Thymus (tissue), 14 donors: ENCODE measurements around the gene RANBP3L. TPM values are rescaled to one million over a fixed set of nuclear protein-coding genes. Genes with fewer than 3 reads are reported as not detected.
"Not testable (repeated sequence)": the region's sequence is repeated elsewhere in the genome, so short reads cannot be mapped to it uniquely, and the experiment has no call there.

Experiments
- DNase-seq, 9 donors: peaks; one replicate each; pipeline ENCODE4 v3.0.0-alpha.2; 2013; ENCODE audit warnings: low spot score in 9 of 9, low read depth in 6 of 9, missing footprints in 1 of 9
- H3K27ac ChIP-seq, 2 donors: one replicate each; pipeline ENCODE4 v1.5.1; 2013; ENCODE audit warnings: control low read depth in 1 of 2, low read depth in 1 of 2, low read length in 1 of 2, mild to moderate bottlenecking in 1 of 2, moderate library complexity in 1 of 2
- H3K27me3 ChIP-seq, 2 donors: one replicate each; pipeline ENCODE4 v1.5.1; 2013; ENCODE audit warnings: low read length in 1 of 2; ENCODE audit not compliant: control insufficient read depth in 2 of 2, insufficient read depth in 1 of 2
- H3K36me3 ChIP-seq, 2 donors: one replicate each; pipeline ENCODE4 v1.5.1; 2013; ENCODE audit warnings: low read length in 1 of 2, mild to moderate bottlenecking in 1 of 2, moderate library complexity in 1 of 2; ENCODE audit not compliant: control insufficient read depth in 2 of 2, insufficient read depth in 2 of 2
- H3K4me1 ChIP-seq, 2 donors: one replicate each; pipeline ENCODE4 v1.5.1; 2013; ENCODE audit warnings: low read length in 2 of 2; ENCODE audit not compliant: control insufficient read depth in 2 of 2, insufficient read depth in 2 of 2
- H3K4me3 ChIP-seq, 2 donors: one replicate each; pipeline ENCODE4 v1.5.1; 2013; ENCODE audit warnings: low read length in 2 of 2, control low read depth in 1 of 2, mild to moderate bottlenecking in 1 of 2
- H3K9me3 ChIP-seq, 2 donors: one replicate each; pipeline ENCODE4 v1.5.1; 2013; ENCODE audit warnings: low read length in 1 of 2, mild to moderate bottlenecking in 1 of 2; ENCODE audit not compliant: control insufficient read depth in 2 of 2, insufficient read depth in 1 of 2
- WGBS: extraction: QIAGEN DNeasy Blood & Tissue Kit; methylation state at CpG from one replicate; pipeline ENCODE4 v1.1.7; 2013; 5-methylcytosine and 5-hydroxymethylcytosine counted together
- long read RNA-seq, 10 donors: transcript quantifications; one replicate each; lab custom pipeline, GENCODE V29; 2026
- polyA plus RNA-seq: library from polyadenylated mRNA; stranded (reverse); fragments of 200-250 nt; gene quantifications from one replicate; pipeline ENCODE4 v1.2.3, GENCODE V29; 2013
- total RNA-seq: library from RNA; stranded (reverse); fragments of 120-200 nt; gene quantifications from one replicate; pipeline ENCODE4 v1.2.4, GENCODE V29; 2013
- donor health status: healthy.

Gene RANBP3L
- total RNA-seq = 0.14 TPM
- 0.41 TPM for polyA plus RNA-seq
- long read RNA-seq, donor 1 = 0 reads
- long read RNA-seq, donor 2 = 0 reads
- long read RNA-seq, donor 3 = 0 reads
- long read RNA-seq, donor 4 = 0 reads
- long read RNA-seq, donor 5 = 0 reads
- long read RNA-seq, donor 6 = 0 reads
- long read RNA-seq, donor 7 = 0 reads
- long read RNA-seq, donor 8 = 0 reads
- long read RNA-seq, donor 9 = 0 reads
- long read RNA-seq, donor 10 = 0 reads

GRCh38 chr5:36301858-36302603 lies at the start of gene RANBP3L:
TSS of gene RANBP3L (minus strand) at chr5:36301902. CDS start at chr5:36301416, 486 bp downstream.
- H3K4me1 ChIP-seq = no peaks in the 10 kb centered on the region
- H3K27ac ChIP-seq = peak within 1 kb of the TSS in 1 of 2 donors; percentile 27
- H3K9me3 ChIP-seq = no peaks in the 10 kb centered on the region
- no peaks in the 10 kb centered on the region for H3K36me3 ChIP-seq
- H3K4me3 ChIP-seq = no peak within 1 kb of the TSS
- no peaks in the 10 kb centered on the region for H3K27me3 ChIP-seq
- WGBS = 50% methylated on average over 5 of the region's 5 CpGs
- DNase-seq = peak in 8 of 9 donors; percentile 3 to 62 (median 16)

GRCh38 chr5:36346896-36347690 lies 45.4 kb upstream of the RANBP3L start:
- Histone ChIP-seq H3K36me3 (no peaks in the 10 kb centered on the region), H3K27me3 (no peaks in the 10 kb centered on the region), H3K4me3 (no peak overlapping the region), H3K27ac (no peak overlapping the region), H3K4me1 (no peaks in the 10 kb centered on the region), H3K9me3 (no peaks in the 10 kb centered on the region)
- no peak for DNase-seq
- WGBS = 93% methylated on average over 5 of the region's 5 CpGs

GRCh38 chr5:36344899-36345298 lies 43.2 kb upstream of the RANBP3L start:
- Histone ChIP-seq H3K4me1 (no peaks in the 10 kb centered on the region), H3K9me3 (no peaks in the 10 kb centered on the region), H3K27me3 (no peaks in the 10 kb centered on the region), H3K27ac (no peak overlapping the region), H3K4me3 (no peak overlapping the region), H3K36me3 (no peaks in the 10 kb centered on the region)
- 99% methylated on average over 2 of the region's 2 CpGs for WGBS
- no peak for DNase-seq

GRCh38 chr5:36341720-36342119 lies 40.0 kb upstream of the RANBP3L start:
- not testable (repeated sequence) for H3K27me3 ChIP-seq, H3K4me1 ChIP-seq, H3K36me3 ChIP-seq, DNase-seq, H3K27ac ChIP-seq, H3K9me3 ChIP-seq, H3K4me3 ChIP-seq
- 83% methylated on average over 4 of the region's 4 CpGs for WGBS

- no peaks in the 10 kb centered on the region for H3K36me3 ChIP-seq
Measured at GRCh38 chr5:36337597-36337996, 35.9 kb upstream of the RANBP3L start.

GRCh38 chr5:36334315-36334714 lies 32.6 kb upstream of the RANBP3L start:
- Histone ChIP-seq H3K4me3 (no peak overlapping the region), H3K27me3 (no peaks in the 10 kb centered on the region), H3K4me1 (no peaks in the 10 kb centered on the region), H3K9me3 (no peaks in the 10 kb centered on the region), H3K36me3 (no peaks in the 10 kb centered on the region), H3K27ac (no peak overlapping the region)
- no peak for DNase-seq
- 97% methylated on average over 5 of the region's 5 CpGs for WGBS

More at GRCh38 chr5:36337597-36337996, 35.9 kb upstream of the RANBP3L start:
- no peaks in the 10 kb centered on the region for H3K27me3 ChIP-seq
- DNase-seq = no peak
- H3K4me3 ChIP-seq = no peak overlapping the region
- H3K9me3 ChIP-seq = no peaks in the 10 kb centered on the region
- WGBS = 100% methylated on average over 1 of the region's 1 CpG
- no peak overlapping the region for H3K27ac ChIP-seq
- H3K4me1 ChIP-seq = no peaks in the 10 kb centered on the region

GRCh38 chr5:36332720-36333119 lies 31.0 kb upstream of the RANBP3L start:
- 90% methylated on average over 13 of the region's 13 CpGs for WGBS
- not testable (repeated sequence) for H3K27ac ChIP-seq, H3K9me3 ChIP-seq, H3K4me1 ChIP-seq, H3K36me3 ChIP-seq, H3K4me3 ChIP-seq, H3K27me3 ChIP-seq, DNase-seq

- Histone ChIP-seq H3K4me3 (no peak overlapping the region), H3K4me1 (no peaks in the 10 kb centered on the region)
Measured at GRCh38 chr5:36325196-36325595, 23.5 kb upstream of the RANBP3L start.

More at GRCh38 chr5:36325196-36325595, 23.5 kb upstream of the RANBP3L start:
- no peaks in the 10 kb centered on the region for H3K9me3 ChIP-seq
- DNase-seq = no peak
- no peaks in the 10 kb centered on the region for H3K27me3 ChIP-seq
- no peak overlapping the region for H3K27ac ChIP-seq
- H3K36me3 ChIP-seq = no peaks in the 10 kb centered on the region
